IPS-18a (cell line): ENCODE results near the gene IGSF23.

Source experiments
- H3K27ac ChIP-seq: one replicate; pipeline ENCODE4 v1.5.1; 2013; ENCODE audit warnings: low read length
- H3K27me3 ChIP-seq: one replicate; pipeline ENCODE4 v1.6.1; 2013; ENCODE audit warnings: mild to moderate bottlenecking, low read length; ENCODE audit not compliant: control insufficient read depth, insufficient read depth
- H3K36me3 ChIP-seq: one replicate; pipeline ENCODE4 v1.6.1; 2013; ENCODE audit warnings: low read depth, low read length; ENCODE audit not compliant: control insufficient read depth
- H3K4me1 ChIP-seq: one replicate; pipeline ENCODE4 v1.6.1; 2013; ENCODE audit warnings: low read depth, low read length; ENCODE audit not compliant: control insufficient read depth
- H3K4me3 ChIP-seq: one replicate; pipeline ENCODE4 v1.5.1; 2013; ENCODE audit warnings: low read length
- H3K9ac ChIP-seq: one replicate; pipeline ENCODE4 v1.6.1; 2013; ENCODE audit warnings: mild to moderate bottlenecking, low read length, moderate library complexity
- H3K9me3 ChIP-seq: one replicate; pipeline ENCODE4 v1.6.1; 2013; ENCODE audit warnings: low read depth, low read length; ENCODE audit not compliant: control insufficient read depth

IGSF23 gene

GRCh38 chr19:44613295-44614178, at the start of gene IGSF23:
TSS of gene IGSF23 (plus strand) at chr19:44613563. CDS start at chr19:44613646, 83 bp downstream.
- H3K36me3 ChIP-seq: no peaks in the 10 kb centered on the region
- no peaks in the 10 kb centered on the region for H3K27me3 ChIP-seq
- no peaks in the 10 kb centered on the region for H3K4me1 ChIP-seq
- no peak within 1 kb of the TSS for H3K4me3 ChIP-seq
- no peak within 1 kb of the TSS for H3K9ac ChIP-seq
- no peaks in the 10 kb centered on the region for H3K9me3 ChIP-seq
- H3K27ac ChIP-seq: no peak within 1 kb of the TSS

- Histone ChIP-seq H3K4me3 (no peak overlapping the region), H3K27me3 (peaks cover 7% of the 10 kb centered on the region), H3K9me3 (no peaks in the 10 kb centered on the region), H3K9ac (no peak overlapping the region), H3K27ac (no peak overlapping the region), H3K36me3 (no peaks in the 10 kb centered on the region), H3K4me1 (no peaks in the 10 kb centered on the region)
Measured at GRCh38 chr19:44566984-44567383, 46.4 kb upstream of the IGSF23 start.

- no peaks in the 10 kb centered on the region for H3K4me1 ChIP-seq
- no peak overlapping the region for H3K9ac ChIP-seq
- no peaks in the 10 kb centered on the region for H3K36me3 ChIP-seq
- H3K27me3 ChIP-seq: peaks cover 7% of the 10 kb centered on the region
- H3K9me3 ChIP-seq: no peaks in the 10 kb centered on the region
- no peak overlapping the region for H3K4me3 ChIP-seq
- no peak overlapping the region for H3K27ac ChIP-seq
Measured at GRCh38 chr19:44567745-44568144, 45.6 kb upstream of the IGSF23 start.

- no peaks in the 10 kb centered on the region for H3K4me1 ChIP-seq
- no peak overlapping the region for H3K9ac ChIP-seq
- no peaks in the 10 kb centered on the region for H3K36me3 ChIP-seq
- H3K27ac ChIP-seq: no peak overlapping the region
- no peak overlapping the region for H3K4me3 ChIP-seq
- no peaks in the 10 kb centered on the region for H3K9me3 ChIP-seq
- H3K27me3 ChIP-seq: peaks cover 7% of the 10 kb centered on the region
Measured at GRCh38 chr19:44570603-44570983, 42.8 kb upstream of the IGSF23 start.

- Histone ChIP-seq H3K9ac (no peak overlapping the region), H3K9me3 (no peaks in the 10 kb centered on the region), H3K27me3 (peaks cover 7% of the 10 kb centered on the region), H3K27ac (no peak overlapping the region), H3K4me3 (no peak overlapping the region), H3K36me3 (no peaks in the 10 kb centered on the region), H3K4me1 (no peaks in the 10 kb centered on the region)
Measured at GRCh38 chr19:44570984-44571684, 42.2 kb upstream of the IGSF23 start.

GRCh38 chr19:44571830-44572580, 41.4 kb upstream of the IGSF23 start:
- H3K27ac ChIP-seq: no peak overlapping the region
- no peaks in the 10 kb centered on the region for H3K9me3 ChIP-seq
- H3K27me3 ChIP-seq: peaks cover 2% of the 10 kb centered on the region
- no peaks in the 10 kb centered on the region for H3K4me1 ChIP-seq
- no peak overlapping the region for H3K4me3 ChIP-seq
- no peaks in the 10 kb centered on the region for H3K36me3 ChIP-seq
- H3K9ac ChIP-seq: no peak overlapping the region

- Histone ChIP-seq H3K27me3 (no peaks in the 10 kb centered on the region), H3K27ac (no peak overlapping the region), H3K9ac (no peak overlapping the region), H3K9me3 (no peaks in the 10 kb centered on the region), H3K4me3 (no peak overlapping the region), H3K36me3 (no peaks in the 10 kb centered on the region), H3K4me1 (no peaks in the 10 kb centered on the region)
Measured at GRCh38 chr19:44572581-44572900, 40.8 kb upstream of the IGSF23 start.

- no peak overlapping the region for H3K4me3 ChIP-seq
- H3K9me3 ChIP-seq: no peaks in the 10 kb centered on the region
- H3K27me3 ChIP-seq: no peaks in the 10 kb centered on the region
- H3K4me1 ChIP-seq: no peaks in the 10 kb centered on the region
- no peak overlapping the region for H3K27ac ChIP-seq
- no peak overlapping the region for H3K9ac ChIP-seq
- H3K36me3 ChIP-seq: no peaks in the 10 kb centered on the region
Measured at GRCh38 chr19:44573183-44573582, 40.2 kb upstream of the IGSF23 start.

GRCh38 chr19:44573627-44574026, 39.7 kb upstream of the IGSF23 start:
- no peaks in the 10 kb centered on the region for H3K9me3 ChIP-seq
- no peak overlapping the region for H3K4me3 ChIP-seq
- no peak overlapping the region for H3K9ac ChIP-seq
- no peak overlapping the region for H3K27ac ChIP-seq
- H3K4me1 ChIP-seq: no peaks in the 10 kb centered on the region
- no peaks in the 10 kb centered on the region for H3K27me3 ChIP-seq
- H3K36me3 ChIP-seq: no peaks in the 10 kb centered on the region

- H3K27ac ChIP-seq: no peak overlapping the region
- H3K27me3 ChIP-seq: no peaks in the 10 kb centered on the region
- no peaks in the 10 kb centered on the region for H3K4me1 ChIP-seq
- H3K9me3 ChIP-seq: no peaks in the 10 kb centered on the region
- H3K9ac ChIP-seq: no peak overlapping the region
- H3K36me3 ChIP-seq: no peaks in the 10 kb centered on the region
- no peak overlapping the region for H3K4me3 ChIP-seq
Measured at GRCh38 chr19:44574186-44574950, 39.0 kb upstream of the IGSF23 start.

GRCh38 chr19:44575116-44575700, 38.2 kb upstream of the IGSF23 start:
- Histone ChIP-seq H3K27me3 (no peaks in the 10 kb centered on the region), H3K4me3 (no peak overlapping the region), H3K36me3 (no peaks in the 10 kb centered on the region), H3K9ac (no peak overlapping the region), H3K27ac (no peak overlapping the region), H3K4me1 (no peaks in the 10 kb centered on the region), H3K9me3 (no peaks in the 10 kb centered on the region)
